GM12878 (cell line): Measurements from ENCODE around the gene C3orf33. TPM values are rescaled to one million over a fixed set of nuclear protein-coding genes. Genes with fewer than 3 reads are reported as not detected.

Source experiments
- ATAC-seq: fragments of 200-7000 bp; cut with Tn5 transposase; 3 replicates; pipeline ENCODE4 v1.9.1; 2020; ENCODE audit warnings: mild to moderate bottlenecking, moderate library complexity
- BruUV-seq: library from RNA; stranded (reverse); fragments of 400-500 nt; replicated peaks from 2 replicates; lab custom pipeline; 2021; lab: Mats Ljungman, UMichigan
- CTCF ChIA-PET: fragments of 300-600 bp; sonication (Branson Sonifier 250); formaldehyde crosslinking; extraction: SDS; loops from one replicate; lab custom pipeline; 2021; ENCODE audit warnings: inconsistent platforms; lab: Yijun Ruan, JAX
- POLR2A ChIA-PET: fragments of 350-600 bp; formaldehyde crosslinking; extraction: SDS; loops from one replicate; lab custom pipeline; 2021; ENCODE audit warnings: inconsistent platforms; lab: Charles Lee
- RAD21 ChIA-PET: fragments of 300-600 bp; sonication (Branson Sonifier 250); formaldehyde crosslinking; loops from one replicate; lab custom pipeline; 2023; ENCODE audit warnings: antibody characterized with exemption; ENCODE audit not compliant: unreplicated experiment; lab: Charles Lee
- SMC1A ChIA-PET: fragments of 300-600 bp; sonication (Branson Sonifier 250); formaldehyde crosslinking; loops from one replicate; lab custom pipeline; 2023; ENCODE audit not compliant: unreplicated experiment, uncharacterized antibody; lab: Charles Lee
- DNase-seq: peaks from one replicate; pipeline ENCODE4 v3.0.0-alpha.2; 2011; ENCODE audit warnings: low read depth, low spot score
- FAIRE-seq: peaks from 3 replicates; lab custom pipeline; 2011; peaks lifted over from hg19 to GRCh38; lab: Jason Lieb, UNC
- H2AFZ ChIP-seq: 2 replicates; pipeline ENCODE4 v1.6.0; 2011; ENCODE audit warnings: low read depth, low read length, control low read depth; ENCODE audit not compliant: control insufficient read depth
- H3K27ac ChIP-seq: 2 replicates; pipeline ENCODE4 v1.5.1; 2011; ENCODE audit warnings: control low read depth; ENCODE audit not compliant: control insufficient read depth, insufficient read depth
- H3K27me3 ChIP-seq, 2 experiments: replicated peaks in 1 of 2; 2 replicates each; pipeline versions ENCODE4 v1.6.0 to v1.6.1; 2011; ENCODE audit warnings: low read length in 1 of 2; ENCODE audit not compliant: control insufficient read depth in 2 of 2, insufficient read depth in 2 of 2
- H3K36me3 ChIP-seq, 2 experiments: 2 replicates each; pipeline ENCODE4 v1.5.1; 2011; ENCODE audit warnings: low read length in 1 of 2; ENCODE audit not compliant: control insufficient read depth in 2 of 2, insufficient read depth in 2 of 2
- H3K4me1 ChIP-seq: 2 replicates; pipeline ENCODE4 v1.6.1; 2011; ENCODE audit warnings: mild to moderate bottlenecking, low read length, moderate library complexity, mixed read lengths; ENCODE audit not compliant: control insufficient read depth, insufficient read depth
- H3K4me2 ChIP-seq: 2 replicates; pipeline ENCODE4 v1.6.0; 2011; ENCODE audit warnings: control low read depth; ENCODE audit not compliant: control insufficient read depth, insufficient read depth
- H3K4me3 ChIP-seq: fragments of 200-600 bp; sonication (generic); 2 replicates; pipeline ENCODE4 v1.5.1; 2016
- H3K79me2 ChIP-seq: 2 replicates; pipeline ENCODE4 v1.6.0; 2011; ENCODE audit warnings: low read length; ENCODE audit not compliant: control insufficient read depth, insufficient read depth
- H3K9ac ChIP-seq: 2 replicates; pipeline ENCODE4 v1.8.0; 2011; ENCODE audit warnings: low read length, control low read depth, mixed read lengths; ENCODE audit not compliant: control insufficient read depth, insufficient read depth
- H3K9me3 ChIP-seq: replicated peaks from 3 replicates; pipeline ENCODE4 v1.5.1; 2011; ENCODE audit warnings: mild to moderate bottlenecking, low read length; ENCODE audit not compliant: control insufficient read depth, insufficient read depth
- H4K20me1 ChIP-seq: 2 replicates; pipeline ENCODE4 v1.6.0; 2011; ENCODE audit not compliant: control insufficient read depth, insufficient read depth
- CHD2 ChIP-seq: IDR thresholded peaks from 2 replicates; pipeline ENCODE4 v1.6.1; 2011; ENCODE audit warnings: low read depth, low read length, improper control_type of control experiment, borderline replicate concordance
- EP300 ChIP-seq, 2 experiments: fragments of 150-350 bp in 1 of 2; IDR thresholded peaks; 2 replicates each; pipeline ENCODE4 v1.6.1; 2011 to 2012; ENCODE audit warnings: low read depth in 2 of 2, low read length in 2 of 2, borderline replicate concordance in 1 of 2, improper control_type of control experiment in 1 of 2, inconsistent platforms in 1 of 2; ENCODE audit not compliant: control insufficient read depth in 1 of 2
- KAT2A ChIP-seq: conservative IDR thresholded peaks from 2 replicates; pipeline ENCODE4 v1.6.1; 2011; ENCODE audit warnings: low read depth, low read length; ENCODE audit not compliant: control insufficient read depth
- KDM1A ChIP-seq: fragments of 200-600 bp; sonication (generic); IDR thresholded peaks from 2 replicates; pipeline ENCODE4 v1.6.1; 2016; ENCODE audit warnings: borderline replicate concordance
- PAX8 ChIP-seq: fragments of 450-650 bp; IDR thresholded peaks from 2 replicates; pipeline ENCODE4 v1.6.1; 2017; ENCODE audit warnings: mild to moderate bottlenecking, moderate library complexity
- POU2F2 ChIP-seq: IDR thresholded peaks from 3 replicates; pipeline ENCODE4 v1.6.1; 2011; ENCODE audit warnings: low read depth, mild to moderate bottlenecking, low read length, borderline replicate concordance
- RAD21 ChIP-seq: IDR thresholded peaks from 2 replicates; pipeline ENCODE4 v1.6.1; 2011; ENCODE audit warnings: mild to moderate bottlenecking, low read depth, low read length, moderate library complexity; ENCODE audit not compliant: insufficient read depth
- SKIL ChIP-seq: fragments of 450-650 bp; IDR thresholded peaks from 2 replicates; pipeline ENCODE4 v1.6.1; 2017; ENCODE audit warnings: mild to moderate bottlenecking, low read depth, inconsistent platforms; ENCODE audit not compliant: poor library complexity, severe bottlenecking
- STAT1 ChIP-seq: fragments of 450-650 bp; conservative IDR thresholded peaks from 2 replicates; pipeline ENCODE4 v1.6.1; 2014; ENCODE audit warnings: antibody characterized with exemption, mild to moderate bottlenecking
- ZBTB33 ChIP-seq: fragments of 450-650 bp; IDR thresholded peaks from 2 replicates; pipeline ENCODE4 v1.6.1; 2017; ENCODE audit warnings: mild to moderate bottlenecking
- ZNF592 ChIP-seq: fragments of 450-650 bp; IDR thresholded peaks from 2 replicates; pipeline ENCODE4 v1.6.1; 2017; ENCODE audit warnings: mild to moderate bottlenecking, moderate library complexity
- ZNF622 ChIP-seq: fragments of 450-650 bp; IDR thresholded peaks from 2 replicates; pipeline ENCODE4 v1.6.1; 2017; ENCODE audit warnings: mild to moderate bottlenecking, inconsistent platforms
- WGBS: methylation state at CpG from one replicate; pipeline ENCODE4 v1.1.6; 2016; ENCODE audit warnings: low lambda C conversion rate; ENCODE audit not compliant: insufficient replicate concordance, insufficient coverage; ENCODE audit errors: missing lambda C conversion rate; 5-methylcytosine and 5-hydroxymethylcytosine counted together
- in situ Hi-C: fragments of 300-500 bp; cut with MboI; formaldehyde crosslinking; loops from 9 replicates; pipeline ENCODE4 v1.14.3; 2018; ENCODE audit warnings: mixed read lengths
- intact Hi-C: fragments of 100-400 bp; cut with micrococcal nuclease; formaldehyde crosslinking; loops from one replicate; pipeline ENCODE4 v1.14.2; 2022; ENCODE audit not compliant: unreplicated experiment
- polyA plus RNA-seq, 11 experiments: library from polyadenylated mRNA; depleted of rRNA in 4 of 11; unstranded in 6 of 11; stranded (reverse) in 5 of 11; fragments of >200 nt; fragmentation: Nextera tagmentation in 4 of 11; fragmentation: Illumina TruSeq in 1 of 11; extraction: Ambion mirVana in 4 of 11; extraction: Trizol in 1 of 11; gene quantifications; 1 replicate in 1 of 11; 2 replicates in 10 of 11; pipeline versions ENCODE4 v1.2.1 to v1.2.3, GENCODE V29; 2011 to 2016; ENCODE audit warnings: inconsistent platforms in 2 of 11, missing spikeins in 2 of 11, low read depth in 1 of 11
- total RNA-seq, 4 experiments: library from RNA; depleted of rRNA in 3 of 4; stranded (reverse); fragments of >200 nt in 3 of 4; fragmentation: Illumina TruSeq in 1 of 4; extraction: Trizol in 1 of 4; gene quantifications; 2 replicates each; pipeline versions ENCODE4 v1.2.1 to v1.2.3, GENCODE V29; 2013 to 2021

The C3orf33 gene
- total and polyA plus RNA-seq, 10 of the 15 experiments (the other 5 are each of a cell fraction or from before 2014, with no cell fraction given) = 0.35 to 1.7 (median 0.90) TPM

- Histone ChIP-seq H3K79me2 (no peaks in the 10 kb centered on the region), H4K20me1 (no peaks in the 10 kb centered on the region), H3K9ac (no peak overlapping the region), H2AFZ (no peak overlapping the region), H3K27ac (no peak overlapping the region), H3K27me3 (no peaks in the 10 kb centered on the region), H3K4me3 (no peak overlapping the region), H3K4me2 (no peak overlapping the region), H3K36me3 (no peaks in the 10 kb centered on the region), H3K9me3 (no peaks in the 10 kb centered on the region), H3K4me1 (no peaks in the 10 kb centered on the region)
- WGBS = 90% methylated on average over 7 of the region's 7 CpGs
- CTCF ChIA-PET = interaction anchor here (1.0 kb wide), 1 partner anchor 48 kb away, joined by 3 read pairs; the partner anchor contains the start of gene C3orf33
- BruUV-seq = no TSS peak
- SMC1A ChIA-PET = interaction anchor here (0.6 kb wide), 1 partner anchor 804 kb away, joined by 3 read pairs; no protein-coding TSS in a partner anchor
- in situ Hi-C loops = no loop called here
- POLR2A ChIA-PET = no interaction called here
- intact Hi-C loops = no loop called here
- ATAC-seq = no peak
- TF ChIP-seq SKIL (no peak), EP300 (IDR thresholded peaks at IDR 0.05; ENCODE audit: borderline replicate concordance in 1 of 2, control insufficient read depth in 1 of 2, low read depth in 2 of 2, low read length in 2 of 2) (no peak), KDM1A (no peak), STAT1 (no peak), PAX8 (no peak), ZBTB33 (no peak), CHD2 (no peak), ZNF592 (no peak), POU2F2 (no peak), KAT2A (no peak), ZNF622 (no peak), RAD21 (no peak)
- FAIRE-seq = no peak
- RAD21 ChIA-PET = no interaction called here
- DNase-seq = no peak
These were observed 48.5 kb downstream of the C3orf33 start for GRCh38 chr3:155757577-155757976.
